Activated CD8-positive, alpha-beta memory T cell treated with anti-CD3 and anti-CD28 coated beads, Interleukin-2, amount 50 U/mL, for 1 hour (primary cell): ENCODE data around the gene TBATA.
"Not testable (repeated sequence)": the region's sequence is repeated elsewhere in the genome, so short reads cannot be mapped to it uniquely, and the experiment has no call there.

ENCODE experiments used
- DNase-seq: peaks from one replicate; pipeline ENCODE4 v3.0.0-alpha.2; 2020; ENCODE audit errors: extremely low read depth

TBATA gene

GRCh38 chr10:70778267-70778924 is 6.8 kb downstream of the TBATA start:
- no peak for DNase-seq

DNA sequence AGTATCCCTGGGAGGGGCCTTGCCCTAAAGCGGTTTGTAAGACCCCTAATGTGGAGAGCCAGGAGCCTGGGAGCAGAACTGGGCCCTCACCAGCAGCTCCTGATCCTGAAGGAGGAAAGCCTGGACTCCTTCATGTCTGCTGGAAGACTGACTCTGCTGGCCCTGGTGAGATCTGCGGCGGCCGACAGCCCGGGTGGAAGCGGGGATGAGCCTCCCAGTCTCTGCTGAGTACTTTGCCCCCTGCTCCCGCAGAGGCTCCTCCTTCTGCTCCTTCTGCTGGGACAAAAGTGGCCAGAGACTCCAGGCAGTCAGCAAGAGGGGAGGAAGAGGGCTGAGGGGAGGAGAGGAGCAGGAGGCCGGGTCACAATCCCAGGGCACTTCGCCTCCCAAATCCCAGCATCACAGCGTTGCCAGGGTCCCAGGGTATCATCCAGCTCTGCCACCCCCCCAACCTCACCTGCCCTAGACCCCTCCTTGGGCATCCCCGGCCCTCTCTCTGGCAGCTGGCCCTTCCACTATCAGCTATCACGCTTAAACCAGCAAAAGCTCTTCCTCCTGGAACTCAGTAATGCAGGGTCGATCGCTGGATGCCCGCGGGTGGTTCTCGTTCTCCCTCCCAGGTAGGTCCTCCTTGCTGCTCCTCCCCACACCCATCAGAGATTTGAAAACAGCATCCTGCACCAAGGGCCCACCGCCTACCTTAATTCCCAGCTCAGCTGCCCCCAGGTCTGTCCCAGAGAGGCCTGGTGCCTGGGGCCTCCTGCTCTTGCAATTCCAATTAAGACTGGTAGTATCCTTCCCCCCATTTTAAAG is 7.9 kb downstream of the TBATA start:
- no peak for DNase-seq

GRCh38 chr10:70776455-70777005 is 8.6 kb downstream of the TBATA start:
- DNase-seq: no peak

DNA sequence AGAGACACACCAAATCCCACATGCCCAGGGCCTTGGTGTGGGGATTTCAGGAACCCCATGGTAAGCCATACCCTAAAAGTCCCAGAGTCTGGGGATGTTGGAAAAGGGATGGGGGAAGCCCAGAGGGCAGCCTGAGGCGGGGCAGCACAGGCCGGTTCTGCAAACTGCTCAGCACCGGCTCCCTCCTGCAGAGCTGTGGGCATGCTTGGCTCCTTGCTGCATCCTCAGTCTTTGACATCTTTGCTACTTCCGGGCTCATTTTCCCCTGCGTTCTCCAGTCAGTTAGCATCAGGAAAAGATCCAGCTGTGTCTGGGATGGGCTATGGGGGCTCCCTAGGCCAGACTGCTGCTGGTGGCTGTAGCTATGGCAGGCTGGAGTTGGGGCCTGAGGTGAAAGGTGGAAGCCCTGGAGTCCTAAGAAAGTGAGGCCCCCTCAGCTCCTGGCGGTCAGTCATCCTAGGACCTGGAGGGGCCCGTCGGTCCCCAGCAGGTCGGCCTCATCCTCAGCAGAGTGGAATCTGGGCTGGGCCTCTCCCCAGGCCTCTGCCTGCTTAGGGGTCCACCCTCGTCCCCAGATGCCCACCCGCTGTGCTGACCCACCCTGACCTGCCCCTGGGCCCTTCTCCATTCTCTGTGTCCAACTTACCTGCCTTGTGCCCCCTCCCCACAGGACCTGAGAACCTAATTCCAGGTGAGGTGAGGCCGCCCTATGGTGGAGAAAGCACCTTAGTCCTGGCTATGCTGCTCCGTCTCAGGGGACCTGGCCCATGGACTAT is 9.3 kb downstream of the TBATA start:
- no peak for DNase-seq

DNA sequence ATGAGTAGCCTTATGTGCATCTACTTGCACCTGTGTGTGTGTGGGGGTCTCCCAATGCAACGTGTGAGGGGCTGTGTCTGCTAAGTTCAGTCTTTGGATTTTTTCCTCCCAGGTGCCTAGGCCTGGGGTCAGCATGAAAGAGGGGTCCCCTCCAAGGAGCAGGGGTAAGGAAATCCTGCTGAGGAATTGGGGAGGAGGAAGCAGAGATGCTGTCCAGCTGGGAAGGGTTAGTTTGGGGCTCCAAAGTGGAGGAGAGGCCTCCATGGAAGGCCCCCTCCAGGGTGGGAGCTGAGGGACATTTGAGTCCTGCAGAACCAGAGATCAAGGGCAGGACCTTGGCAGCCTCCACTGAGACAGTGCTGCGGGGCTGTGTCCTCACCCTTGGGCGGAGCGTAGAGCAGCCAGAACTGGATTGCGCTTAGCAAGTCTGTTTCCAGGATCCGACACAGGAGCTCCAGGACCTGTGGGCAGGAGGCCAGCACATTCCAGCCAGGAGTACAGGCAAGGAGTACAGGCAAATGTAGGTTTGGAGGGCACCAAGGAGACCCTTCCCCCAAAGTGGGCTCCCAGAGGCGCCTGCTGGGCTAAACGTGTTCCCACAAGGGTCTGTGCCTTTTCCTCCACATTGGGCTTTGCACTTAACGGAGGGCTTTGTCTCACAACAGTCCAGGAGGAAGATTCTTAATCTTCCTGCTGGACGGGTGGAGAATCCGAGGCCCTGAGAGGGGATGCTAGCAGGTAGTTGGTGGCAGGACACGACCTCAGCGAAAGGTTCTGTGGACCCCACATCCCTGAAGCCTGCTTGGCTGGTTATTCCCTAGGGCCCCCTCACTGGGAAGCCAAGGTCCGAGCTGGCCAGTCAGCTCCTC is 10.1 kb downstream of the TBATA start:
- no peak for DNase-seq

GRCh38 chr10:70773965-70774809 is 11.0 kb downstream of the TBATA start:
- no peak for DNase-seq

DNA sequence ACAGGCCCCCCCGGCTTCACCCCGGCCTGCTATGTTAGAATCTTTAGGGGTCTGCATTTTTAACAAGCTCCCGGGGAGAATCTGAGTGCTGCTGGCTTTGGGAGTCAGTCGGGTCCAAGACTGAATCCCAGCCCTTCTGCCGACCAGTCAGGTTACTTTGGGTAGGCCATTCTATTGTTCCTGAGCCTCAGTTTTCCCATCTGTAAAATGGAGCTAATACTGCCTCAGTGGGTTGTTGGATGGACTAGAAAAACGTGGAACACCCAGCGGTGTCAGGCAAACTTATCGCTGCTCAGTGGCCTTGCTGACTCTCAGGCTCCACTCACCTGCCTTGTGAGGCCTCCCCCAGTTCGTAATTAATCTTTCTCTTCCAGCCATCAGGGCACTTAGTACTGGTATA is 11.7 kb downstream of the TBATA start:
- no peak for DNase-seq

DNA sequence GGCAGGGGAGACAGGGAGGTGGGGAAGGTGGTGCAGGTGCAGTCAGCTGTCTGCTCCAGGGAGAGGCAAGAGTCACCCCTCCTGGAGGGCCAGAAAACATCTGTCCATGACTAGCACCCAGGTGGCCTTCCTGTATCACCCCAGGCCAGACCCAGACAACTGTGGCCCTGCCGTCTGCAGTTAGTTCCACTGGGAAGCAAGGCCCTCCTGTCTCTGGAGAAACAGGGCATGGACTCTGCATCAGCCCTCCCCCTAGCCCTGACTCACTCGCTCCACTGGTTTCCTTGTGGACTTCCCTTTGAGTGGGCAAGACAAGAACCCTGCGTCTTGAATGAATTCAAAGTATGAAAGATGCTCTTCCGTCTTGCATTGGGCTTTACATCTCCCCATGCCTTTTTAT is 12.6 kb downstream of the TBATA start:
- no peak for DNase-seq

GRCh38 chr10:70771311-70772194 is 13.6 kb downstream of the TBATA start:
- DNase-seq: no peak

DNA sequence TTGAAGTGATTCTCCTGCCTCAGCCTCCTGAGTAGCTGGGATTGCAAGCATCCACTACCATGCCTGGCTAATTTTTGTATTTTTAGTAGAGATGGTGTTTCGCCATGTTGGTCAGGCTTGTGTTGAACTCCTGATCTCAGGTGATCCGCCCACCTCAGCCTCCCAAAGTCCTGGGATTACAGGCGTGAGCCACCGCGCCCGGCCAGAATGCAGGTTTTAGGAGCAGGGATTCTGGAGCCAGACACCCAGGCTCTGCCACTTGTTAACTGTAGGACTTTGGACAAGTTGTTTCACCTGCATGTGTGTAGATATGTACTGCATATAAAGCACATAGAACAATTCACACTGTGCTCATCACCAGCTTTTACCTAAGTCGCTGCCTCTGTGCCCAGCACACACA is 14.7 kb downstream of the TBATA start:
- not testable (repeated sequence) for DNase-seq

GRCh38 chr10:70770001-70770400 is 15.2 kb downstream of the TBATA start:
- DNase-seq: no peak

DNA sequence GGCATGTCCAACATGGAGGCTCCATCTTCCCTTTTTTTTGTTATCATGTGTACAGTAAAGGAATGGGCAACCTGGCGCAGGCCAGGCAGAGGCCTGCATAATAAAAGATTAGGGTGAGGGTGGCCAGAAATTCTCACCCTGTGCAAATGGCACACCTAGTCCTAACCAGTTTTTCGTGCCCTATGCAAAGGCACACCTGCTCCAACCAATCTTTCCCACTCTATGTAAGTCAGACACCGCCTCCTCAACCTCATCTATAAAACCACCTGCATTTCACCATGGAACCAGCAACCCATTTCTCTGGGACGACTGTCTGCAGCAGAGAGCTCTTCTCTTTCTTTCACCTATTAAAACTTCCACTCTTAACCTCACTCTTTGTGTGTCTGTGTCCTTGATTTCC is 16.1 kb downstream of the TBATA start:
- DNase-seq: no peak

DNA sequence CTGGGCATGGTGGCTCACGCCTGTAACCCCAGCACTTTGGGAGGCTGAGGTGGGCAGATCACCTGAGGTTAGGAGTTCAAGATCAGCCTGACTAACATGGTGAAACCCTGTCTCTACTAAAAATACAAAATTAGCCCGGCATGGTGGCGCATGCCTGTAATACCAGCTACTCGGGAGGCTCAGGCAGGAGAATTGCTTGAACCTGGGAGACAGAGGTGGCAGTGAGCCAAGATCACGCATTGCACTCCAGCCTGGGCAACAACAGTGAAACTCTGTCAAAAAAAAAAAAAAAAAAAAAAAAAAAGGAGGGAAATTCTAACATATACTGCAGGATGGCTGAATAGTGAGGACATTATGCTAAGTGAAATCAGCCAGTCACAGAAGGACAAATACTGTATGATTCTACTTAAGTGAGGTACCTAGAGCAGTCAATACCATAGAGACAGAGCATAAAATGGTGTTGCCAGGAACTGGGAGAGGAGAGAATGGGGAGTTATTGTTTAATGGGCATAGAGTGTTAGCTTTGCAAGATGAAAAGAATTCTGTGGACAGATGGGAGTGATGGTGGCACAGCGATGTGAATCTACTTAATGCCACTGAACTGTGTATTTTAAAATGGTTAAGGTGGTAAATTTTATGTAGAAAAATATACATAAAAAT is 17.0 kb downstream of the TBATA start:
- DNase-seq: not testable (repeated sequence)

DNA sequence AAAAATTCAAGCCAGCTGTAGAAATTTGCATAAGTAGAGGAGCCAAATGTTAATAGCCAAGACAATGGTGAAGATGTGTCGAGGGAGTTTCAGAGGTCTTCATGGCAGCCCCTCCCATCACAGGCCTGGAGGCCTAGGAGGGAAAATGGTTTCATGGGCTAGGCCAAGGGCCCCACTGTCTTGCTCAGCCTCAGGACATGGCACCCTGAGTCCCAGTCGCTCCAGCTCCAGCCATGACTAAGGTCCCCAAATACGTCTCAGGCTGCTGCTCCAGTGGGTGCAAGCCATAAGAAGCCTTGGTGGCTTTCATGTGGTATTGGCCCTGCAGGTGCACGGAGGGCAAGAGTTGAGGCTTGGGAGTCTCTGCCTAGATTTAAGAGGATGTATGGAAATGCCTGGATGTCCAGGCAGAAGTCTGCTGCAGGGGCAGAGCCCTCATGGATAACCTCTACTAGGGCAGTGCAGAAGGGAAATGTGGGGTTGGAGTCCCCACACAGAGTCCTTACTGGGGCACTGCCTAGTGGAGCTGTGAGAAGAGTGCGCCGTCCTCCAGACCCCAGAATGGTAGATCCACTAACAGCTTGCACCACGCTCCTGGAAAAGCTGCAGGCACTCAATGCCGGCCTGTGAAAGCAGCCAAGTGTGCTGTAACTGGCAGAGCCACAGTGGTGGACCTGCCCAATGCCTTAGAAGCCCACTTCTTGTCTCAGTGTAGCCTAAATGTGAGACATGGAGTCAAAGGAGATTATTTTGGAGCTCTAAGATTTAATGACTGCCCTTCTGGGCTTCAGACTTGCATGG is 19.2 kb downstream of the TBATA start:
- no peak for DNase-seq

DNA sequence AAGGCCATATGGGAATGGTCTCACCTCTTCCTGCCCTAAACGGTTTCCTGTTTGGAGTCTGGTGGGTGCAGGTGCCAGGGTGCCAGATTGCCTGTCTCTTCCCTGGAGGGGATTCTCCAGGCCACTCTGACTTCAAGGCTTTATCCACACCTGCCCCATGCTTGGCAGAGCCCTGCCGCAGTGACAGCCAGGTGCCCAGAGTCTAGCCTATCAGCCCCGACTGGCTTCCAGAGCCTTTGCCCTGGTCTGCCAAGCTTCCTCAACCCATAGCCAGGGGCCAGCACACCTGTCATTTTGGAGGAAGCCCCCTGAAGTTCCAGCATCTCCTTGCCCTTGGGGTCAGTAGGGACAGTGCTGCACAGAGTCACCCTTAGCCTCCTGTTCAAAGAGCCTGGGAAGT is 21.6 kb downstream of the TBATA start:
- no peak for DNase-seq

- no peak for DNase-seq
These were observed 22.6 kb downstream of the TBATA start for GRCh38 chr10:70762441-70763175.

- DNase-seq: no peak
These were observed 23.3 kb downstream of the TBATA start for GRCh38 chr10:70761727-70762350.
